Muscle layer of duodenum (tissue), 2 donors: Measurements from ENCODE around the gene RGMB.

Source experiments
- H3K27ac ChIP-seq: one replicate; pipeline ENCODE4 v1.7.0; 2013; ENCODE audit warnings: mild to moderate bottlenecking, low read length
- H3K27me3 ChIP-seq: one replicate; pipeline ENCODE4 v1.7.0; 2013; ENCODE audit warnings: low read depth, mild to moderate bottlenecking, control low read depth, low read length
- H3K36me3 ChIP-seq, 2 donors: one replicate each; pipeline ENCODE4 v1.7.0; 2013; ENCODE audit warnings: low read length in 2 of 2, control low read depth in 1 of 2, mild to moderate bottlenecking in 1 of 2; ENCODE audit not compliant: insufficient read depth in 2 of 2, control insufficient read depth in 1 of 2
- H3K4me1 ChIP-seq, 2 donors: one replicate each; pipeline ENCODE4 v1.7.0; 2013; ENCODE audit warnings: low read length in 2 of 2, mild to moderate bottlenecking in 2 of 2, control low read depth in 1 of 2, moderate library complexity in 1 of 2; ENCODE audit not compliant: insufficient read depth in 2 of 2, control insufficient read depth in 1 of 2
- H3K4me3 ChIP-seq, 2 donors: one replicate each; pipeline ENCODE4 v1.7.0; 2013; ENCODE audit warnings: low read length in 2 of 2, low read depth in 1 of 2, mild to moderate bottlenecking in 1 of 2
- H3K9me3 ChIP-seq, 2 donors: one replicate each; pipeline ENCODE4 v1.7.0; 2013; ENCODE audit warnings: low read length in 2 of 2, control low read depth in 1 of 2, mild to moderate bottlenecking in 1 of 2; ENCODE audit not compliant: control insufficient read depth in 1 of 2
- donor health status: healthy.

RGMB gene

DNA sequence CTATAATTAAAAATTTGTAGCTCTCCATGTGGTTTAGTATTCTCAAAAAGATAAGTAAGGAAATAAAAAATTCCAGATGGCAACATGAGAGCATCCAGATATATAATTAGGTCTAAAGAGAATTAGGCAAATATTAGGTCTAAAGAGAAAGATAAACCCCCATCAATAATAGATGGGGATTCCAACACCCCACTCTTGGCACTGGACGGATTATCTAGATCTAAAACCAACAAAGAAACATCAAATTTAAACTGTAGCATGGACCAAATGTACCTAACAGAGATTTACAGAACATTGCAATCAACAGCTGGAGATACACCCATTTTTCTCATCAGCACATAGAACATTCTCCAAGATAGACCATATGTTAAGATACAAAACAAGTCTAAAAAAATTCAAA, 31.6 kb downstream of the RGMB start:
- H3K27me3 ChIP-seq = no peaks in the 10 kb centered on the region
- H3K4me1 ChIP-seq = no peaks in the 10 kb centered on the region
- no peaks in the 10 kb centered on the region for H3K36me3 ChIP-seq
- peaks cover 0 to 12% of the 10 kb centered on the region in 2 donors for H3K9me3 ChIP-seq
- no peak overlapping the region for H3K27ac ChIP-seq
- no peak overlapping the region for H3K4me3 ChIP-seq

DNA sequence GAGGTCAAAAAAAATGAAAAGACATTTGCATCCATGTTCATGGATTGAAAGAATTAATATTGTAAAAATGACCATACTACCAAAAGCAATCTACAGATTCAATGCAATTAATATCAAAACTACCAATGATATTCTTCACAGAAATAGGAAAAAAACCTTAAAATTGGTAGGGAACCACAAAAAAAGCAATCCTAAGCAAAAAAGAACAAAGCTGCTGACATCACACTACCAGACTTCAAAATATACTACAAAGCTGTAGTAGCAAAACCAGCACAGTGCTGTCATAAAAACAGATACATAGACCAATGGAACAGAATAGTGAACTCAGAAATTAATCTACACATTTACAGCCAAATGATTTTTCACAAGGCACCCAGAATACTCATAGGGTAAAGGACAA, 34.3 kb downstream of the RGMB start:
- Histone ChIP-seq H3K27me3 (no peaks in the 10 kb centered on the region), H3K36me3 (no peaks in the 10 kb centered on the region), H3K9me3 (peaks cover 0 to 12% of the 10 kb centered on the region in 2 donors), H3K4me1 (no peaks in the 10 kb centered on the region), H3K27ac (no peak overlapping the region), H3K4me3 (no peak overlapping the region)

DNA sequence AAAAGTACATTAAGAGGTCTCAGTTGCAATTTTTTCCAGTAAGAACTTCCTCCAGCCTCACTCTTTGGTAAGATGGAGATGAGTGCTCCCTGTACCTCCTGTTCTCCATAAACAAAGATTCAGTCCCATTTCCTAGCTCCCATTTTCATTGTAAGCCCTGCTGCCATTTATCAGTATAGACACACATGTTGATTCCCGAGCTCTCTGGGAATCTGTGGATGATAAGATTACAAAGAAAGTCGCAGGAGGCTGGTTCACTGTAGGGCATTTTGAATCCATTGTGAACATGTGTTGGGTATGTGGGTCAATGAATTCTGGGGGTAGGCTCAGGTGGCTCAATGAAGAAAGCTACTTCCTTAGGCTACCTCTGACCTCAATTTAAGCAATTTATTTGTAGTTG, 36.7 kb downstream of the RGMB start:
- no peaks in the 10 kb centered on the region for H3K4me1 ChIP-seq
- H3K9me3 ChIP-seq = peaks cover 0 to 12% of the 10 kb centered on the region in 2 donors
- no peaks in the 10 kb centered on the region for H3K36me3 ChIP-seq
- no peaks in the 10 kb centered on the region for H3K27me3 ChIP-seq
- H3K4me3 ChIP-seq = no peak overlapping the region
- H3K27ac ChIP-seq = no peak overlapping the region

DNA sequence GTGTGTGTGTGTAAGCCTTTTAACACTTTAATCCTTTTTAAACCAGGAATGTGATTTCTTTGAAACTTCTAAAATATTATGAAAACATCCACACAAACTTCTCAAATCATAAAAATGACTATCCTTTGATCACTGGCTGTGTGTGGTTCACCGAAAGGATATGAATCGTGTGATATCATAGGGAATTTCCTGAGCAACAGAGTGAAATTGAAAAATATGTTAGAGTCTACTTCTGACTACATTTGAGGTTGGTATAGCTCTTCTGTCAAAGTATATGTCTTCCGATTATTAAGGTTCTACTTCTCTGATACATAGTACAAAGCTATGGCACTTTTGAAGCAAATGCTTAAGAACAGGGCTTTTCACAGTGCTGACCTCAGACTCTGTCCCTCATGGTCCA, 40.3 kb downstream of the RGMB start:
- H3K9me3 ChIP-seq = no peaks in the 10 kb centered on the region
- H3K36me3 ChIP-seq = no peaks in the 10 kb centered on the region
- no peak overlapping the region for H3K4me3 ChIP-seq
- H3K27ac ChIP-seq = no peak overlapping the region
- no peaks in the 10 kb centered on the region for H3K27me3 ChIP-seq
- no peaks in the 10 kb centered on the region for H3K4me1 ChIP-seq

DNA sequence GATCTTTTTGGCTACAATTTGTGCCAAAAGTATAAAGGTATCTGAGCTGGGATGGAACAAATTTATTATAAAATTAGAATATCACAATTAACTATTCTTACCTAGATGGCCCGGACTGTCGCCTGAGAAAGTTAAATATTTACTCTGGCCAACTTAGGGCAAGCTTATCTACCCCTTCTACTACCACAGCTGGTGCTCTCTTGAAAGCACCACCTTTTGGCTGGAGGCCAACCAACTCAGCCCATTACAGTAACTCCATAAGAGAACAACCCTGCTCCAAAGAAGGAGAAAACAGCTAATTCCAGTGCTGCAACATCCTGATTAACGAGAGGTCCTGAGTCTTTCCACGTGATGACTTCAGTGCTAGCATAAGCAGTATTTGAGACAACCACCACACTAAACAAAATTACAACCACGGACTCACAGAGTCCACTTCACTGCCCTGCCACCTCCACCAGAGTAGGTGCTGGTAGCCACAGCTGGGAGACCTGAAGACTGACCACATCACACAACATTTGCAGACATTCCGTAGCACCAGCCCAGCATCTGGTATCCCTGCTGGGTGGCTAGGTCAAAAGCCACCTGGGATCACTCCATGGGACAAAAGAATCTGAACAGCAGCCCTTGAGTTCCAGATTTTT, 43.2 kb downstream of the RGMB start:
- no peaks in the 10 kb centered on the region for H3K27me3 ChIP-seq
- H3K4me3 ChIP-seq = no peak overlapping the region
- no peaks in the 10 kb centered on the region for H3K4me1 ChIP-seq
- peaks cover 0 to 7% of the 10 kb centered on the region in 2 donors for H3K9me3 ChIP-seq
- H3K27ac ChIP-seq = no peak overlapping the region
- H3K36me3 ChIP-seq = no peaks in the 10 kb centered on the region

DNA sequence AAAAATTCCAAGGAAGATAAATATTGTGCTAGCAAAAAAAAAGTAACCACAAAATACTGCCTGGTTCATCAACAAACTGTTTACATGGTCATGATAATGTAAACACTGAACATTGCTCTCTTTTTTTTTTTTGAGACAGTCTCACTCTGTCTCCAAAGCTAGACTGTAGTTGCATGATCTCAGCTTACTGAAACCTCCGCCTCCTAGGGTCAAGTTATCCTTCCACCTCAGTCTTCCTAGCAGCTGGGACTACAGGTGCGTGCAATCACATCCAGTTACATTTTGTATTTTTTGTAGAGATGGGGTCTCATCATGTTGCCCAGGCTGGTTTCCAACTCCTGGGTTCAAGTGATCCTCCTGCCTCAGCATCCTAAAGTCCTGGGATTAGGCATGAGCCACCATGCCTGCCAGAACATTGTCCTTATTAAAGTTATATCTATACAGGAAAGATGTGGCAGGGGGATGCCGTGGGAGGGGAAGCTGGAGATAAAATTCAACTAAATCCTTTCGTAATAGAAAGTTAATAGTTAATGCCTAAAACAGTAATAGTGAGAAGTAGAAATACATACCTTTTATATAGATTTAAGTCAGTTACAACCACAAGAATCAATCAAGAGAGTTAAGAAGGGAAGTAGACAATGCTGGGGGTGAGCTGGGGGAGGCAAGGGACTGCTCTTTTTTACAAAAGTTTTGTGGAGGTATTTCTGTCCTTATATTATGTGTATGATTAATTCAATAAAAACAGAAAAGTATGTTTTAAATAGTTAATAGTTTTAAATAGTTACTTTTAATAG, 52.3 kb downstream of the RGMB start:
- no peak overlapping the region for H3K27ac ChIP-seq

DNA sequence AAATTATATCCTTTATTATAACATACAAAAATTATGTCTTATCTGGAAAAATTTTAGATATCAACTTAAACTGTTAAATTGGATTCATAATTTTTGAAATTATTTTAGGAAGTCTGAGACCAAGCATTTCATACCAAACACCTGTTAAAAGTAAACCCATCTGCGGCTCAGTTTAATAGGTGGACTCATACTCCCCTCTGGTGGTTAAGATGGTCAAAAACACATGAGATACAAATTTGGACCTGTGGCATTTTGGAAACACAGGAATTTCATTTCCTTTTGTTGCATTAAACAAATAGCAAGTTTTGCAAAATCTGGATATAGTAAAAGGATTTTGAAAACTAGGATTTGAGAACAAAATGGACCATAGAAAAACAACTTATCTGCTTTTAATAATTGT, 53.7 kb downstream of the RGMB start:
- H3K9me3 ChIP-seq = no peaks in the 10 kb centered on the region
- no peaks in the 10 kb centered on the region for H3K27me3 ChIP-seq
- H3K36me3 ChIP-seq = no peaks in the 10 kb centered on the region

More for the DNA sequence above, 52.3 kb downstream of the RGMB start:
- Histone ChIP-seq H3K27me3 (no peaks in the 10 kb centered on the region), H3K4me3 (no peak overlapping the region), H3K9me3 (peaks cover 0 to 6% of the 10 kb centered on the region in 2 donors), H3K36me3 (no peaks in the 10 kb centered on the region), H3K4me1 (no peaks in the 10 kb centered on the region)

DNA sequence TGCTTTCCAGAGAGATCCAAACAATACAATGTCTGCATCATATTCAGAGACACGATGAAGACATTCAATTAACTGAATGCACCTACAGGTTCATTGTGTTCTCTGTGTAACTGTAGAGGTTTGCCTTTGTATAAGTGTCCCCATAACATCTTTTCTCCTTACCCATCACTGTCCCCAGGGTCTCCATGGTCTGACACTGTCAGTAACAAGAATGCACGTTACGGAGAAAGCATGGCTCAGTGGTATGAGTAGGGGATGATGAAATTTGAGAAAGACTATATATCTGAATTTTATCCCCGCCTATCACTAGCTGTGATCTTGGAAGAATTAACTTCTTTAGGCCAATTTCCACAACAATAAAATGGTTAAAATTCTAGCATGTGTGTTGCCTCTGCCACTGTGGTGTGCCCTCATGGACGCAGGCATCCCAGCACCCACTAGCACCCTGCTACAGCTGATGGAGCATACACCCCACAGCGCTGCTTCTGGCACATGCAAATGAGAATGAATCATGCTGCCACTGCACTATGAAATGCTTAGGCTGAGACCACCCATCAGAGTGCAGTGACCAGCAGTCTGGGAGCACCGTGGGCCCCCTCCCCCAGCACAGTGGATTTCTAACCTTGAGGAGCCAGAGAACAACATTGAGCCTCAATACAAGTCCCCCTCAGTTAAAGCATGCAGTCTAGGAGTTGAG, 54.3 kb downstream of the RGMB start:
- no peak overlapping the region for H3K27ac ChIP-seq
- no peaks in the 10 kb centered on the region for H3K9me3 ChIP-seq
- H3K27me3 ChIP-seq = no peaks in the 10 kb centered on the region
- no peak overlapping the region for H3K4me3 ChIP-seq
- no peaks in the 10 kb centered on the region for H3K36me3 ChIP-seq
- H3K4me1 ChIP-seq = no peaks in the 10 kb centered on the region

More for the DNA sequence above, 53.7 kb downstream of the RGMB start:
- no peaks in the 10 kb centered on the region for H3K4me1 ChIP-seq
- H3K27ac ChIP-seq = no peak overlapping the region
- H3K4me3 ChIP-seq = no peak overlapping the region

DNA sequence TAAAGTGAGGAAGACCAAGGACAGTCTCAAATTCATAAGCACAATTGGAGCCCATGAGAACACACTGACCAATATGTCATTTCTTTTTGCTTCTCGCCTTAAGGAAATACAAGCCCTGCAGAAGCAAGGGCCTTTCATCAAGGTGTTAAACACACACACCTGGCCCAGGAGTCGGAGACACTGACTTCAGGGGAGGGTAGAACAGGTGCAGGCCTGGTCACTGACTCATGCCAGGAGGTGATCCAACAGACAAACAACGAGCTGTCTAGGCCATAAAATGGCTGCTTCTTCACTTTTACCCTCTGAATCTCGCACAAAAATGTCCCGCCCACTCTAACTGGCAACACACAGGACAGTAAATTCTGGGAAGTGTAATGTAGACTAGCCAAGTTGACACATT, 62.7 kb downstream of the RGMB start:
- no peaks in the 10 kb centered on the region for H3K4me1 ChIP-seq
- H3K9me3 ChIP-seq = no peaks in the 10 kb centered on the region
- no peak overlapping the region for H3K27ac ChIP-seq
- no peaks in the 10 kb centered on the region for H3K27me3 ChIP-seq
- no peak overlapping the region for H3K4me3 ChIP-seq
- H3K36me3 ChIP-seq = no peaks in the 10 kb centered on the region

DNA sequence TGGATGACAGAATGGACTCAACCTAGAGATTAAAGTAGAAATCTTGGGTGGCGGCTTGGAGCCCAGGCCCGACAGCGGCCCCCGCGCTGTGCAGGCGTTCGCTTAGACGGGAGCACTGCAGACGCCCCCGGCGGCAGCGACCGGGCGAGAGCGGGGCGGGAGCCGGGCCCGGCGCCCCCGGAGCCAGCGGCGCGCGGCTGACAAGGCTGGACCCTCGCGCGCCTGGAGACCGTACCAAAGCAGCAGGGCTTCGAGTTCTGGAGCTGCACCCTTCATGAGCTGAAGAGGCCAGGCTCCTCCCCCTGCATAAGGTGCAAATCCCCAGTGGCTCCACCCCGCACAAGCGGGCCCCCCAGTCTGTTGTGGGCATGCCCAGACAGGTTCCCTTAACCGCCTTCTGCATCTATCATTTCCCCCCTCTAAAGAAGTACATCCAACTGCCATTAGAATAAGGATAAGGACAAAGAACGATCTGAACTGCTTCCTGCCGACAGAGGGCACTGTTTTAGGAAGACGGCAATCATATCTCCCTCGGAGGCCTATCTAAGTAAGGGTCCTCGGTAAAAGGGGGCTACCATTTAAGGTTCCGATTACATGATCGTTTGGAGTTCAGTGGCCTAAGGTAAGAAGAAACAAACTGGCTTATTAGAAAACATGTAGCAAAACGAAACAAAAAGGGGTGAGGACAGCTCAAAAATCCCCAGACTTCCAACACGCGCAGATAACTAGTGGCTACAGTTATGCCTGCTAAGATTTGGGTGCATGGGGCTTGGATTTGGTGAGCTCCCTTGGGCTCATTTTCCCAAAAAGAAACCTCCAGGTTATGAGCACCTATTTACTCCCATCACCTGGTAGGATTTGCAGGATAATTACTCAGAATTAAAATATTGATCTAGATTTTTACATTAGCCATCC, 66.3 kb downstream of the RGMB start:
- Histone ChIP-seq H3K4me1 (no peaks in the 10 kb centered on the region), H3K27ac (no peak overlapping the region), H3K36me3 (no peaks in the 10 kb centered on the region), H3K27me3 (no peaks in the 10 kb centered on the region), H3K4me3 (peak overlapping the region in 1 of 2 donors; percentile 43), H3K9me3 (peaks cover 0 to 4% of the 10 kb centered on the region in 2 donors)

DNA sequence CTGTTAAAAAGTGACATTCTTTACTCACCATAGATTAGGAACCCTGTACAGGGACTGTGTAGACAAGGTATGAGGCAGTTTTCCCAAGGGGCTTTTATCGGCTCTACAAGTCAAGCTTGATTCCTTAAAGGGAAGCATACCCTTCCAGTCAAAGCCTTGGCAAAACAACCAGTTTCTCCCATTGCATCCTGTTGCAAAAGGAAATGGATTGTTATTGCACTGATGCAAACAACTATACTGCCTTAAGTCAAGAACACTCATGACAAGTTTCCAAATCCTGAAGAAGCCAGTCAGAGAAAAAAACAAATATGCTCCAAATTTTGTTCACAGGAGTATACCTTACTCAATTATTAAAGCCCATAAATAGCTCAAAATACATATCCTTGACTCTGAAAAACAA, 67.5 kb downstream of the RGMB start:
- H3K4me1 ChIP-seq = no peaks in the 10 kb centered on the region
- no peak overlapping the region for H3K27ac ChIP-seq
- no peak overlapping the region for H3K4me3 ChIP-seq
- H3K36me3 ChIP-seq = no peaks in the 10 kb centered on the region
- no peaks in the 10 kb centered on the region for H3K27me3 ChIP-seq
- H3K9me3 ChIP-seq = peaks cover 0 to 5% of the 10 kb centered on the region in 2 donors
